Activated T-helper 1 cell treated with anti-CD3 and anti-CD28 coated beads, Interleukin-12 subunit alpha, Interleukin-12 subunit beta, Interleukin-2, Interleukin-4 antibody, amounts not matched to agents 30 ng/mL and 10 ng/mL and 1 ng/mL, durations not matched to agents 14 hours and 24 hours and 36 hours (primary cell): ENCODE data around the gene FAM25G. TPM values are rescaled to one million over a fixed set of nuclear protein-coding genes. Genes with fewer than 3 reads are reported as not detected.
"Not testable (repeated sequence)": the region's sequence is repeated elsewhere in the genome, so short reads cannot be mapped to it uniquely, and the experiment has no call there.

Experiments
- DNase-seq: peaks from one replicate; pipeline ENCODE4 v3.0.0; 2021; ENCODE audit warnings: low spot score
- H3K27ac Mint-ChIP-seq: one replicate; pipeline ENCODE4 v1.8.0; 2021; ENCODE audit warnings: mild to moderate bottlenecking, mixed read lengths
- H3K27me3 Mint-ChIP-seq: one replicate; pipeline ENCODE4 v1.8.0; 2022; ENCODE audit warnings: mild to moderate bottlenecking, moderate library complexity, mixed read lengths; ENCODE audit not compliant: insufficient read depth
- H3K36me3 Mint-ChIP-seq: one replicate; pipeline ENCODE4 v1.8.0; 2021; ENCODE audit warnings: low read depth, mixed read lengths
- H3K4me1 Mint-ChIP-seq: one replicate; pipeline ENCODE4 v1.8.0; 2021; ENCODE audit warnings: low read depth, mixed read lengths
- H3K4me3 Mint-ChIP-seq: one replicate; pipeline ENCODE4 v1.8.0; 2021; ENCODE audit warnings: mild to moderate bottlenecking, moderate library complexity, mixed read lengths
- H3K9me3 Mint-ChIP-seq: one replicate; pipeline ENCODE4 v1.8.0; 2021; ENCODE audit warnings: mixed read lengths
- intact Hi-C: fragments of 100-400 bp; cut with micrococcal nuclease; formaldehyde crosslinking; loops from one replicate; pipeline ENCODE4 v1.15.1; 2024
- total RNA-seq: library from RNA; stranded (reverse); gene quantifications from 2 replicates; pipeline ENCODE4 v1.2.3, GENCODE V29; 2022

FAM25G gene
- total RNA-seq, 1 donor from 2014 or later: not detected

- H3K27me3 Mint-ChIP-seq, H3K27ac Mint-ChIP-seq, H3K4me3 Mint-ChIP-seq, intact Hi-C loops, H3K9me3 Mint-ChIP-seq, H3K4me1 Mint-ChIP-seq, H3K36me3 Mint-ChIP-seq, DNase-seq: not testable (repeated sequence)
Observed at GRCh38 chr10:47477078-47477477, 14.4 kb downstream of the FAM25G start.

- H3K27me3 Mint-ChIP-seq, H3K4me1 Mint-ChIP-seq, H3K27ac Mint-ChIP-seq, H3K36me3 Mint-ChIP-seq, DNase-seq, H3K9me3 Mint-ChIP-seq, intact Hi-C loops, H3K4me3 Mint-ChIP-seq: not testable (repeated sequence)
Observed at GRCh38 chr10:47475101-47475500, 16.4 kb downstream of the FAM25G start.

- intact Hi-C loops, H3K9me3 Mint-ChIP-seq, H3K4me3 Mint-ChIP-seq, H3K4me1 Mint-ChIP-seq, H3K27ac Mint-ChIP-seq, H3K27me3 Mint-ChIP-seq, H3K36me3 Mint-ChIP-seq, DNase-seq: not testable (repeated sequence)
Observed at GRCh38 chr10:47473516-47473915, 18.0 kb downstream of the FAM25G start.

GRCh38 chr10:47472647-47473046, 18.9 kb downstream of the FAM25G start:
- H3K4me3 Mint-ChIP-seq, H3K27ac Mint-ChIP-seq, H3K36me3 Mint-ChIP-seq, H3K9me3 Mint-ChIP-seq, intact Hi-C loops, DNase-seq, H3K27me3 Mint-ChIP-seq, H3K4me1 Mint-ChIP-seq: not testable (repeated sequence)

- H3K36me3 Mint-ChIP-seq, intact Hi-C loops, H3K27ac Mint-ChIP-seq, H3K4me1 Mint-ChIP-seq, H3K4me3 Mint-ChIP-seq, H3K27me3 Mint-ChIP-seq, DNase-seq, H3K9me3 Mint-ChIP-seq: not testable (repeated sequence)
Observed at GRCh38 chr10:47472072-47472471, 19.4 kb downstream of the FAM25G start.

- H3K9me3 Mint-ChIP-seq, intact Hi-C loops, H3K36me3 Mint-ChIP-seq, H3K4me3 Mint-ChIP-seq, H3K27me3 Mint-ChIP-seq, DNase-seq, H3K27ac Mint-ChIP-seq, H3K4me1 Mint-ChIP-seq: not testable (repeated sequence)
Observed at GRCh38 chr10:47468731-47469528, 22.6 kb downstream of the FAM25G start.

GRCh38 chr10:47467957-47468356, 23.5 kb downstream of the FAM25G start:
- H3K27me3 Mint-ChIP-seq, intact Hi-C loops, H3K36me3 Mint-ChIP-seq, H3K27ac Mint-ChIP-seq, H3K4me1 Mint-ChIP-seq, H3K9me3 Mint-ChIP-seq, H3K4me3 Mint-ChIP-seq, DNase-seq: not testable (repeated sequence)

- intact Hi-C loops, DNase-seq, H3K4me1 Mint-ChIP-seq, H3K27me3 Mint-ChIP-seq, H3K27ac Mint-ChIP-seq, H3K36me3 Mint-ChIP-seq, H3K9me3 Mint-ChIP-seq, H3K4me3 Mint-ChIP-seq: not testable (repeated sequence)
Observed at GRCh38 chr10:47467458-47467857, 24.0 kb downstream of the FAM25G start.

- H3K4me1 Mint-ChIP-seq, intact Hi-C loops, H3K9me3 Mint-ChIP-seq, H3K36me3 Mint-ChIP-seq, H3K27ac Mint-ChIP-seq, H3K27me3 Mint-ChIP-seq, H3K4me3 Mint-ChIP-seq, DNase-seq: not testable (repeated sequence)
Observed at GRCh38 chr10:47465216-47465917, 26.1 kb downstream of the FAM25G start.

GRCh38 chr10:47462577-47463358, 28.7 kb downstream of the FAM25G start:
- H3K4me3 Mint-ChIP-seq, intact Hi-C loops, H3K9me3 Mint-ChIP-seq, H3K27ac Mint-ChIP-seq, H3K36me3 Mint-ChIP-seq, H3K4me1 Mint-ChIP-seq, H3K27me3 Mint-ChIP-seq, DNase-seq: not testable (repeated sequence)

GRCh38 chr10:47461261-47461687, 30.2 kb downstream of the FAM25G start:
- H3K27ac Mint-ChIP-seq, H3K9me3 Mint-ChIP-seq, DNase-seq, H3K27me3 Mint-ChIP-seq, intact Hi-C loops, H3K4me3 Mint-ChIP-seq, H3K36me3 Mint-ChIP-seq, H3K4me1 Mint-ChIP-seq: not testable (repeated sequence)

- no peak for DNase-seq
- H3K4me1 Mint-ChIP-seq: no peaks in the 10 kb centered on the region
- no peak overlapping the region for H3K4me3 Mint-ChIP-seq
- H3K36me3 Mint-ChIP-seq: no peaks in the 10 kb centered on the region
- H3K27me3 Mint-ChIP-seq: peaks cover 11% of the 10 kb centered on the region
- H3K9me3 Mint-ChIP-seq: no peaks in the 10 kb centered on the region
- H3K27ac Mint-ChIP-seq: no peak overlapping the region
- intact Hi-C loops: no loop called here
Observed at GRCh38 chr10:47458466-47459154, 32.9 kb downstream of the FAM25G start.
